Keratinocyte (primary cell): ENCODE data around the gene NCKAP5. TPM values are rescaled to one million over a fixed set of nuclear protein-coding genes. Genes with fewer than 3 reads are reported as not detected.

ENCODE experiments used
- DNase-seq: peaks from one replicate; pipeline ENCODE4 v3.0.0-alpha.2; 2011; ENCODE audit warnings: low read depth, missing footprints, low spot score
- FAIRE-seq: peaks from 2 replicates; lab custom pipeline; 2011; peaks lifted over from hg19 to GRCh38; lab: Jason Lieb, UNC
- H2AFZ ChIP-seq: 2 replicates; pipeline ENCODE4 v1.6.0; 2012; ENCODE audit warnings: low read length, control low read depth, inconsistent platforms; ENCODE audit not compliant: control insufficient read depth
- H3K27ac ChIP-seq: 2 replicates; pipeline ENCODE4 v1.5.1; 2011; ENCODE audit warnings: low read length; ENCODE audit not compliant: control insufficient read depth, insufficient read depth
- H3K27me3 ChIP-seq: 3 replicates; pipeline ENCODE4 v1.6.0; 2011; ENCODE audit warnings: low read length; ENCODE audit not compliant: control insufficient read depth, insufficient read depth; ENCODE audit errors: extremely low read depth
- H3K36me3 ChIP-seq, 2 experiments: 2 replicates in 1 of 2; 3 replicates in 1 of 2; pipeline ENCODE4 v1.5.1; 2011; ENCODE audit warnings: low read length in 2 of 2, mild to moderate bottlenecking in 1 of 2; ENCODE audit not compliant: control insufficient read depth in 2 of 2, insufficient read depth in 2 of 2; ENCODE audit errors: extremely low read depth in 1 of 2
- H3K4me1 ChIP-seq: 3 replicates; pipeline ENCODE4 v1.5.1; 2011; ENCODE audit warnings: low read length; ENCODE audit not compliant: control insufficient read depth, insufficient read depth; ENCODE audit errors: extremely low read depth
- H3K4me2 ChIP-seq: 3 replicates; pipeline ENCODE4 v1.6.0; 2011; ENCODE audit warnings: low read depth, low read length; ENCODE audit not compliant: control insufficient read depth, insufficient read depth; ENCODE audit errors: extremely low read depth
- H3K4me3 ChIP-seq, 3 experiments: fragments of 200-600 bp in 1 of 3; sonication (generic) in 1 of 3; 2 replicates in 2 of 3; 3 replicates in 1 of 3; pipeline ENCODE4 v1.5.1; 2011 to 2016; ENCODE audit warnings: low read length in 3 of 3, mild to moderate bottlenecking in 3 of 3, control low read depth in 2 of 3, inconsistent platforms in 1 of 3, low read depth in 1 of 3, mixed read lengths in 1 of 3, mixed run types in 1 of 3, moderate library complexity in 1 of 3; ENCODE audit not compliant: control insufficient read depth in 2 of 3, insufficient read depth in 2 of 3; ENCODE audit errors: extremely low read depth in 1 of 3
- H3K79me2 ChIP-seq: 2 replicates; pipeline ENCODE4 v1.6.0; 2012; ENCODE audit warnings: low read length; ENCODE audit not compliant: control insufficient read depth, insufficient read depth
- H3K9ac ChIP-seq: 3 replicates; pipeline ENCODE4 v1.6.0; 2011; ENCODE audit warnings: low read length; ENCODE audit not compliant: control insufficient read depth, insufficient read depth; ENCODE audit errors: extremely low read depth
- H3K9me1 ChIP-seq: 3 replicates; pipeline ENCODE4 v1.6.0; 2011; ENCODE audit warnings: low read length; ENCODE audit not compliant: control insufficient read depth, insufficient read depth; ENCODE audit errors: extremely low read depth
- H3K9me3 ChIP-seq: 2 replicates; pipeline ENCODE4 v1.5.1; 2012; ENCODE audit warnings: low read depth, low read length; ENCODE audit not compliant: control insufficient read depth
- H4K20me1 ChIP-seq: 3 replicates; pipeline ENCODE4 v1.6.0; 2011; ENCODE audit warnings: low read length; ENCODE audit not compliant: control insufficient read depth, insufficient read depth; ENCODE audit errors: extremely low read depth
- CTCF ChIP-seq, 3 experiments: IDR thresholded peaks in 1 of 3; conservative IDR thresholded peaks in 1 of 3; optimal IDR thresholded peaks in 1 of 3; 2 replicates in 2 of 3; 3 replicates in 1 of 3; pipeline versions ENCODE3 to v1.5.1; 2011; ENCODE audit warnings: low read length in 3 of 3, mild to moderate bottlenecking in 3 of 3, moderate library complexity in 2 of 3, control low read depth in 1 of 3, inconsistent platforms in 1 of 3; ENCODE audit not compliant: insufficient read depth in 2 of 3; ENCODE audit errors: extremely low read depth in 1 of 3
- EZH2 ChIP-seq: IDR thresholded peaks from one replicate; pipeline ENCODE4 v1.6.1; 2012; ENCODE audit warnings: inconsistent platforms, mild to moderate bottlenecking, low read length, moderate library complexity
- dilution Hi-C: fragments of 300-500 bp; cut with MboI; formaldehyde crosslinking; loops from one replicate; pipeline ENCODE4 v1.7.0; 2020; ENCODE audit warnings: low sequenced_read_pairs; ENCODE audit not compliant: extremely low pct_ligation_motif_present
- polyA plus RNA-seq, 5 experiments: library from polyadenylated mRNA; depleted of rRNA in 3 of 5; stranded (reverse) in 3 of 5; stranded (forward) in 1 of 5; unstranded in 1 of 5; fragments of >200 nt; gene quantifications; 1 replicate in 1 of 5; 2 replicates in 3 of 5; 3 replicates in 1 of 5; pipeline versions ENCODE4 v1.2.1 to v1.2.3, GENCODE V29; 2011 to 2012; ENCODE audit warnings: missing spikeins in 2 of 5, low read depth in 1 of 5, low replicate concordance in 1 of 5

Gene NCKAP5
- polyA plus RNA-seq, 1 donor (not counting 4 experiments of a cell fraction or from before 2014, with no cell fraction given) = 3.6 TPM

DNA sequence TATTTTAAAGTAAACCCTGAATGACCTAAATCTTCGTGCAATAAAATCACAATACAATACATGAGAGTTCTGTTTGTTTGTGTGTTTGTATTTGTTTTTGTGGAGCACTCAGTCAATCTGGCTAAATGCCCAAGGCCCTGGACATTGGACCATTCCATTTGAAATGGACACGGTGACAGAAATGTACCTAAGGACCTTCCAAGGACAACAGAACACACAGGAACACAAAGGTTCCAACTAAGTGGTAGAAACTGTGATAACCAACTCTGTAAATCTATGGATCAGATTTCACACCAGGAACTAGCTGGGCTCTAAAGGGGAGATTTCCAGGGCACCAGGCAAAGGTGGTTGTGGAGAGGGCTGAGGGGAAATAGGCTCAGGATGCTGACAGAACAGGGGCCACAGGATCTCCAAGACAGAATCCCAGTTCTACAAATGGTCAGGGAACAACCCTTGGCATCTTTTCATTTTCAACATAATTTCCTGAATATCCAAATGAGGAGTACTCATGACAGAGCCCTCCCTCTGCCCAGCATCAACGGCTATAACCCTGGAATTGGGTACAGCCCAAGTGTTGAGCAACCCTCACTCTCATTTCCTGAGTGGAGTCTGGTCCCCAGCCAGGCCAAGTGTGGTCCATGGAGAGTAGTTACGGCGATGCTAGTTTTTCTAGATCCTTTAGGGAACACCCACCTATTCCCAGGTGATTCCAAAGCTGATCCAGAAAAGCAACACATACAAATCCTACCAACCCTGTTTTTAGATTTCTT lies 78.4 kb downstream of the NCKAP5 start:
- no peaks in the 10 kb centered on the region for H3K27me3 ChIP-seq
- H3K36me3 ChIP-seq = peaks cover 0 to 3% of the 10 kb centered on the region in 2 experiments
- no peak overlapping the region for H3K4me2 ChIP-seq
- H3K9ac ChIP-seq = no peak overlapping the region
- no peaks in the 10 kb centered on the region for H3K9me1 ChIP-seq
- dilution Hi-C loops = no loop called here
- no peak overlapping the region for H3K27ac ChIP-seq
- DNase-seq = no peak
- no peak overlapping the region for H3K4me3 ChIP-seq
- no peaks in the 10 kb centered on the region for H3K9me3 ChIP-seq
- no peaks in the 10 kb centered on the region for H3K79me2 ChIP-seq
- no peak overlapping the region for H2AFZ ChIP-seq
- H4K20me1 ChIP-seq = no peaks in the 10 kb centered on the region
- no peak for TF ChIP-seq CTCF (optimal IDR thresholded peaks at IDR 0.05 in 1 of 3, IDR thresholded peaks at IDR 0.05 in 1 of 3, conservative IDR thresholded peaks at IDR 0.05 in 1 of 3; ENCODE audit: extremely low read depth in 1 of 3, insufficient read depth in 2 of 3, low read length in 3 of 3)
- TF ChIP-seq EZH2 = no peak
- H3K4me1 ChIP-seq = no peaks in the 10 kb centered on the region
- no peak for FAIRE-seq

DNA sequence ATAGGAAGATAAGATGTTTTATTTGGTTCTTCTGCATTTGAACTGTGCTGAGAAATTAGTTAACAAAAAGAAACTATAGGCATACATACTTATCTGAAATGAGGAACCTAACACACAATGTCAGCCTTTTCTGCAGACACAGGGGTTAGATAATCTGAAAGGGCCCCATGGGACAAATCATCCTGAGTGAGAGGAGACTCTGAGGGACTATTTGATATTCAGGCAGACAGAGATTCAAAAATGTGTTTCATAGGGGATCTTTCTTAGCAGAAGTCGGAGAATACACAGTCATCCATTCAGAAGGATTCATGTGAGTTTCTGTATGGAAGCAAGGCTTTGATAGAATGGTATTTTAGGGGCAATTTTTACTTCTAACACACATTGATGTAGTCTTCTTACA lies 79.1 kb downstream of the NCKAP5 start:
- H3K4me1 ChIP-seq = no peaks in the 10 kb centered on the region
- H3K9me3 ChIP-seq = no peaks in the 10 kb centered on the region
- H3K9ac ChIP-seq = no peak overlapping the region
- FAIRE-seq (no peak), DNase-seq (no peak)
- no peak overlapping the region for H3K4me3 ChIP-seq
- peaks cover 0 to 3% of the 10 kb centered on the region in 2 experiments for H3K36me3 ChIP-seq
- no peak overlapping the region for H2AFZ ChIP-seq
- H3K4me2 ChIP-seq = no peak overlapping the region
- H4K20me1 ChIP-seq = no peaks in the 10 kb centered on the region
- no peaks in the 10 kb centered on the region for H3K79me2 ChIP-seq
- TF ChIP-seq CTCF (optimal IDR thresholded peaks at IDR 0.05 in 1 of 3, IDR thresholded peaks at IDR 0.05 in 1 of 3, conservative IDR thresholded peaks at IDR 0.05 in 1 of 3; ENCODE audit: extremely low read depth in 1 of 3, insufficient read depth in 2 of 3, low read length in 3 of 3) = no peak
- no peak for TF ChIP-seq EZH2
- H3K27ac ChIP-seq = no peak overlapping the region
- dilution Hi-C loops = no loop called here
- H3K27me3 ChIP-seq = no peaks in the 10 kb centered on the region
- no peaks in the 10 kb centered on the region for H3K9me1 ChIP-seq
